MM.1S (cell line): ENCODE measurements around the gene HPS4.

Experiments
- DNase-seq: peaks from one replicate; pipeline ENCODE4 v3.0.0-alpha.2; 2015
- H2AFZ ChIP-seq: fragments of 300-600 bp; sonication (generic); 2 replicates; pipeline ENCODE4 v1.6.0; 2016; ENCODE audit warnings: antibody characterized with exemption, low read length
- H3F3A ChIP-seq: fragments of 300-600 bp; sonication (generic); 2 replicates; pipeline ENCODE4 v1.6.1; 2016; ENCODE audit warnings: mild to moderate bottlenecking, antibody characterized with exemption, low read length, moderate library complexity, mixed read lengths; ENCODE audit not compliant: insufficient read depth
- H3K27ac ChIP-seq: fragments of 300-600 bp; sonication (generic); 2 replicates; pipeline ENCODE4 v1.5.1; 2016; ENCODE audit warnings: mild to moderate bottlenecking, low read length
- H3K27me3 ChIP-seq: fragments of 300-600 bp; sonication (generic); replicated peaks from 2 replicates; pipeline ENCODE4 v1.6.0; 2016; ENCODE audit warnings: low read length; ENCODE audit not compliant: insufficient read depth
- H3K36me3 ChIP-seq: fragments of 300-600 bp; sonication (generic); replicated peaks from 2 replicates; pipeline ENCODE4 v1.6.1; 2016; ENCODE audit warnings: mild to moderate bottlenecking, low read length, mixed read lengths; ENCODE audit not compliant: insufficient read depth
- H3K4me1 ChIP-seq: fragments of 300-600 bp; sonication (generic); 2 replicates; pipeline ENCODE4 v1.6.1; 2016; ENCODE audit warnings: low read length, mixed read lengths
- H3K4me2 ChIP-seq: fragments of 300-600 bp; sonication (generic); 2 replicates; pipeline ENCODE4 v1.6.0; 2016; ENCODE audit warnings: low read depth, low read length
- H3K4me3 ChIP-seq: fragments of 300-600 bp; sonication (generic); 2 replicates; pipeline ENCODE4 v1.5.1; 2016; ENCODE audit warnings: low read length, mixed read lengths
- H3K79me2 ChIP-seq: fragments of 300-600 bp; sonication (generic); 2 replicates; pipeline ENCODE4 v1.6.1; 2016; ENCODE audit warnings: mixed run types, low read length, mixed read lengths
- H3K9ac ChIP-seq: fragments of 300-600 bp; sonication (generic); 2 replicates; pipeline ENCODE4 v1.6.1; 2016; ENCODE audit warnings: low read length, mixed read lengths
- H3K9me2 ChIP-seq: fragments of 300-600 bp; sonication (generic); replicated peaks from 2 replicates; pipeline ENCODE4 v1.6.1; 2016; ENCODE audit warnings: mild to moderate bottlenecking, low read length, mixed read lengths; ENCODE audit not compliant: insufficient read depth
- H3K9me3 ChIP-seq: fragments of 300-600 bp; sonication (generic); replicated peaks from 2 replicates; pipeline ENCODE4 v1.6.1; 2016; ENCODE audit warnings: mild to moderate bottlenecking, low read length, mixed read lengths; ENCODE audit not compliant: insufficient read depth
- H4K20me1 ChIP-seq: fragments of 300-600 bp; sonication (generic); 2 replicates; pipeline ENCODE4 v1.6.1; 2016; ENCODE audit warnings: mild to moderate bottlenecking, low read length, moderate library complexity, mixed read lengths; ENCODE audit not compliant: insufficient read depth
- EZH2 ChIP-seq: fragments of 300-600 bp; sonication (generic); optimal IDR thresholded peaks from 2 replicates; pipeline ENCODE3; 2017; ENCODE audit warnings: low read depth, mild to moderate bottlenecking, antibody characterized with exemption, low read length, mixed read lengths
- EZH2phosphoT487 ChIP-seq: fragments of 300-600 bp; sonication (generic); IDR thresholded peaks from 2 replicates; pipeline ENCODE4 v1.6.1; 2018; ENCODE audit warnings: antibody characterized with exemption, low read length
- TF ChIP-seq, protein P1 (sequence below): fragments of 300-600 bp; sonication (generic); IDR thresholded peaks from 2 replicates; pipeline ENCODE4 v1.5.1; 2016; ENCODE audit warnings: antibody characterized with exemption, low read length, mixed read lengths

Gene HPS4

DNA sequence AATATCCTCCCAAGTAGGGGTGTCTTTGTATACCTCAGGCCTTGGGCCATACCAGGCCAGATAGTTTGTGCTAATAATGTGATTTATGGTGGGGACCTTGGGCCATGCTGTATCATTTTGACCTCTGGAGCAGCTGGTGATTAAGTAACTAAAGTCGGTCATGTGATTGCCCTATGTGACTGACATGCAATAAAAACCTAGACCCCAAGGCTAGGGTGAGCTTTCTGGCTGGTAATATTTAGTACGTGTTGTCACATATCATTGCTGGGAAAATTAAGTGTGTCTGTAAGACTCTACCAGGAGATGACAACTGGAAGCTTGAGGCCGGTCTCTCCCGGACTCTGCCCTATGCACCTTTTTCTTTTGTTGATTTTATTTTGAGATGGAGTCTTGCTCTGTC lies 41.3 kb upstream of the HPS4 start:
- Histone ChIP-seq H3K9me3 (no peaks in the 10 kb centered on the region), H3K79me2 (peaks cover 11% of the 10 kb centered on the region), H3F3A (peaks cover 32% of the 10 kb centered on the region), H3K9ac (no peak overlapping the region), H3K9me2 (no peaks in the 10 kb centered on the region), H2AFZ (no peak overlapping the region), H3K4me2 (no peak overlapping the region), H3K27me3 (no peaks in the 10 kb centered on the region), H3K36me3 (peaks cover 30% of the 10 kb centered on the region), H4K20me1 (no peaks in the 10 kb centered on the region), H3K4me1 (peaks cover 14% of the 10 kb centered on the region), H3K4me3 (no peak overlapping the region), H3K27ac (no peak overlapping the region)
- DNase-seq: no peak
- TF ChIP-seq, protein P1, sequence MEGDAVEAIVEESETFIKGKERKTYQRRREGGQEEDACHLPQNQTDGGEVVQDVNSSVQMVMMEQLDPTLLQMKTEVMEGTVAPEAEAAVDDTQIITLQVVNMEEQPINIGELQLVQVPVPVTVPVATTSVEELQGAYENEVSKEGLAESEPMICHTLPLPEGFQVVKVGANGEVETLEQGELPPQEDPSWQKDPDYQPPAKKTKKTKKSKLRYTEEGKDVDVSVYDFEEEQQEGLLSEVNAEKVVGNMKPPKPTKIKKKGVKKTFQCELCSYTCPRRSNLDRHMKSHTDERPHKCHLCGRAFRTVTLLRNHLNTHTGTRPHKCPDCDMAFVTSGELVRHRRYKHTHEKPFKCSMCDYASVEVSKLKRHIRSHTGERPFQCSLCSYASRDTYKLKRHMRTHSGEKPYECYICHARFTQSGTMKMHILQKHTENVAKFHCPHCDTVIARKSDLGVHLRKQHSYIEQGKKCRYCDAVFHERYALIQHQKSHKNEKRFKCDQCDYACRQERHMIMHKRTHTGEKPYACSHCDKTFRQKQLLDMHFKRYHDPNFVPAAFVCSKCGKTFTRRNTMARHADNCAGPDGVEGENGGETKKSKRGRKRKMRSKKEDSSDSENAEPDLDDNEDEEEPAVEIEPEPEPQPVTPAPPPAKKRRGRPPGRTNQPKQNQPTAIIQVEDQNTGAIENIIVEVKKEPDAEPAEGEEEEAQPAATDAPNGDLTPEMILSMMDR: no peak
- TF ChIP-seq EZH2 (no peak), EZH2phosphoT487 (no peak)

DNA sequence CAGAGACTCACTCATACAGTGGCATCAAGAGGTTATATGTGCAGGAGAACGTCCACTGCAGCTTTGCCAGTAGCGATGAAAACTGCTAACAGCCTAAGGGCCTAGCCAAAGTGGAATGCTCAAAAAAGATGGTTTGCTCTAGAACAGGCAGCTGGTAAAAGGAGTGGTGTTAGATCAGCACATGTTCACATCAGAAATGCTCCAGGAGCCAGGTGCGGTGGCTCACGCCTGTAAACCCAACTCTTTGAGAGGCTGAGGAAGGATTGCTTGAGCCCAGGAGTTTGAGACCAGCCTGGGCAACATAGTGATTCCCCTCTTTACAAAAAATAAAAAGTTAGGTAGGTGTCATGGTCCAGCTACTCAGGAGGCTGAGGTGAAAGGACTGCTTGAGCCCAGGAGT lies 39.0 kb upstream of the HPS4 start:
- Histone ChIP-seq H3K79me2 (no peaks in the 10 kb centered on the region; the same call in 1 of the 2 replicates), H3K27ac (no peak overlapping the region), H3K4me3 (no peak overlapping the region), H4K20me1 (no peaks in the 10 kb centered on the region), H3K36me3 (peaks cover 22% of the 10 kb centered on the region), H3K9me3 (no peaks in the 10 kb centered on the region), H3K9me2 (no peaks in the 10 kb centered on the region), H2AFZ (no peak overlapping the region), H3K27me3 (no peaks in the 10 kb centered on the region), H3F3A (peaks cover 30% of the 10 kb centered on the region), H3K4me2 (no peak overlapping the region), H3K4me1 (peaks cover 6% of the 10 kb centered on the region), H3K9ac (no peak overlapping the region)
- TF ChIP-seq, protein P1: no peak
- TF ChIP-seq EZH2 (no peak), EZH2phosphoT487 (no peak)
- DNase-seq: no peak

DNA sequence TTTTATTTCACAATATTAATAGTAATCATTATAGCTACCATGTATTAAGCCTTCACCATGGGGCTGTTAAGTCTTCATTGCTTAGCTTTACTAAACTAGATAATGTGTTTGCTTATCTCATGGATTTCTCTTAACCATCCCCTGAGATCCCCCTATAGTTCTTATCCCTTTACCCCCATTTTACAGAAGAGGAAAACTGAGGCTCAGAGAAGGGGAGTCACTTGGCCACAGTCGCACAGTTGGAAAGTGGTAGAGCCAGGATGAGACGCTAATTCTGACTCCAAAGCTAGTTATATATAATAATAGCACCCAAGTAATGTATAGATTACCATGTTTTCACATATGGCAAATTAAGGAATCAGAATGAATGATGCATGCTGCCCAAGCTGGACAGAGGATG lies 38.4 kb upstream of the HPS4 start:
- Histone ChIP-seq H3K9me2 (no peaks in the 10 kb centered on the region), H3K4me1 (no peaks in the 10 kb centered on the region; the same call in 1 of the 2 replicates), H3K27me3 (no peaks in the 10 kb centered on the region), H3K79me2 (no peaks in the 10 kb centered on the region), H3K9me3 (no peaks in the 10 kb centered on the region), H3K27ac (no peak overlapping the region), H4K20me1 (no peaks in the 10 kb centered on the region), H3K4me3 (no peak overlapping the region), H3F3A (peaks cover 25% of the 10 kb centered on the region), H3K36me3 (peaks cover 17% of the 10 kb centered on the region), H2AFZ (no peak overlapping the region), H3K9ac (no peak overlapping the region), H3K4me2 (no peak overlapping the region)
- TF ChIP-seq, protein P1: no peak
- TF ChIP-seq EZH2phosphoT487 (no peak), EZH2 (no peak)
- no peak for DNase-seq
